GM21529 (cell line): ENCODE measurements around the gene KLHL29.
A peak's percentile ranks its signal among the peaks of the same experiment; 100 is the strongest.

Experiments
- ATAC-seq: cut with Tn5 transposase; IDR thresholded peaks from one replicate; pipeline ENCODE4 v1.9.1; 2021; ENCODE audit not compliant: unreplicated experiment

The KLHL29 gene

DNA sequence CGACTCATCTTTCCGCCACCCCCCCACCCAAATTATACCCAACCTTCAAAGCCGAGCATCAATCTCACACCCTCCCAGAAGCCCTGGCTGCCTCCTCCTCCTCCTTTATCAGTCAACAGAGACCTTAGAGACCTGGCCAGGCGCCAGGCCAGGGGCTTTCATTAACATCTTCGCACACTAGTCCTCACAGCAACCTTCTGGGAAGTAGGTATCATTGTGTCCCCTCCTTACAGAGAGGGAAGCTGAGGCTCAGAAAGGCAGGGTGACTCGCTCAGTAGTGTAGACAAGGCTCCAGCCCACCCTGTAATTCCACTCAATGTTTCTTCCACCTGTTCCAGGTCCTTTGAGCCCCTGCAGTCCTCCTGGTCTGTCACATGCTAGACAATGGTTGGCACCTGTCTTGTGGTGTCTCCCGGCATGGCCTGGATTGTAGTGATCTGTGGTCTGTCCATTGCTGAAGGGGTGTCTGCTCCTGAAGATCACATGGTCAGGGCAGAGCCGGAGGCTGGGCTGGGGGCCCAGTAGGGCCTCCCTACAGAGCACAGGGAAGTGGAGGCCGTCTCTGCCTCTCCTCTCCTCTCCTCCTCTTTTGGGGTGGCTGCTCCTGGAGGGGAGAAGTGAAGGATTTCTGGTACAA is 36.0 kb downstream of the KLHL29 start:
- ATAC-seq, result no peak

DNA sequence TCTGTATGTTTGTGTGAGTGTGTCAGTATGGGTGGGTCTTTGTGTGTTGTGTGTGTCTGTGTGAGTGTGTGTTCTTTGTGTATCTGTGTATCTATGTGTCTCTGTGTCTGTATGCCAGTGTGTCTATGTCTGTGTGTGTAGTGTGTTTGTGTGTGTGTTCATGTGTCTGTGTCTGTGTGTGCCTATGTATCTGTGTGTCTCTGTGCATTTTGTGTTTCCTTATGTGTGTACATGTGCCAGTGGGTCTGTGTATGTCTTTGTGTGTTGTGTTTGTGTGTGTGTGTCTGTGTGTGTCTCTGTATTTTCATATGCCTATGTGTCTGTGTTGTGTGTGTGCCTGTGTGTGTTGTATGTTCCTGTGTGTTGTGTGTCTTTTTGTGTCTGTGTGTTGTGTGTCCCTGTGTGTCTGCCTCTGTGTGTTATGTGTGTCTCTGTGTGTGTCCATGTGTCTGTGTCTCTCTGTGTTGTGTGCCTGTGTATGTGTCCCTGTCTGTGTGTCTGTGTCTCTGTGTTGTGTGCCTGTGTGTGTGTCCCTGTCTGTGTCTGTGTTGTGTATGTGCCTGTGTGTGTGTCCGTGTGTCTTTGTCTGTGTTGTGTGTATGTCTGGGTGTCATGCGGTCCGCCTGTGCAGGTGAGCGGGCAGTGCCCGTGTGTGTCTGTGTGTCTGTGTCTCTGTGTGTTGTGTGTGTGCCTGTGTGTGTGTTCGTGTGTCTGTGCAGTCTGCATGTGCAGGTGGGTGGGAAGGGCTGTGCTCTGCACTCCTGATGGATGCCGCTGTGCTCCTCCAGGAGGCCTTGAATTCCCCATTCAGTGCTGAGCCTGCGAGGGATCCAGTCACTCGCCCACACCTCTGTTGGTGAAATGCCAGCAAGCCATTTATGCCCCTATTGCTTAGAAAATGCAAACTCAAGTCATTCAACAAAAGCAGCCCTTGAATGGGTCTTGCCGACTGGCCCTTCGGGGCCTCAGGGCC is 37.4 kb downstream of the KLHL29 start:
- ATAC-seq, result no peak

DNA sequence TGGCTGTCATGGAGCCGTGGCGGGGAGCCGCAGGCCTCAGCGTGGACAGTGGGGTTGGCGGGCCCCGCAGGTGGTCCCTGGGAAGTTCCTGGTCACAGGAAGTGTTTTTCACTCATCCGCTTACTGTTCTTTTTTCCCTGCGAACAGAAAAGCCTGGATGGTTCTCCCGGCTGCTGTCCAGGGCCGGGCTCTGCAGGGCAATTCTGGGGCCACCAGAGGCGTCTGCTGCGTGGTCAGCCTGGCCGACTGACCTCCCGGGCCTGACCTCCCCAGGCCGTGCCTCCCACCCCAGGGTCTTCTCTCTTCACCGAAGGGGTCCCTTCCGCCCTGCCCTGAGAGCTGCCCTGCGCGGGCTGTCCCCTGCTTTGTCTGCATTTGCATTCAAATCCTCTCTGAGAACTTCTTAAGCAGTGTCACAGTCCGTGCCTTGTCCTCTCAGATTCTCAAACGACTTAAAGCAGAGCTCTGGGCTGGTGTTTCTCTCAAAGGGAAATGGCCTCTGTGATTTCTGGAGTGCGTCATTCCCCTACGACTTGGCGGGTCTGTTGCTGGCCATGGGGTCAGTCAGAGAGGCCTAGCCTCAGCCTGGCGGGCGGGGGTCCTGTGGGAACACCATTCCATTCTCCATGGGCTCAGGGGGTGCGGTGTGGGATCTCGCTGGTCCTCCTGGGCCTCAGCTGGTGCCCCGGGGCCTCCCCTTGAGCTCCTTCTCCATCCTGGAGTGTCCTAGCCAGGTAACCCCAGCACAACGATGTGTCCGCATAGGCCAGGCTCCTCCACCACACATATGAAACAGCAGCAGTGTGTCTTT is 38.3 kb downstream of the KLHL29 start:
- no peak for ATAC-seq

DNA sequence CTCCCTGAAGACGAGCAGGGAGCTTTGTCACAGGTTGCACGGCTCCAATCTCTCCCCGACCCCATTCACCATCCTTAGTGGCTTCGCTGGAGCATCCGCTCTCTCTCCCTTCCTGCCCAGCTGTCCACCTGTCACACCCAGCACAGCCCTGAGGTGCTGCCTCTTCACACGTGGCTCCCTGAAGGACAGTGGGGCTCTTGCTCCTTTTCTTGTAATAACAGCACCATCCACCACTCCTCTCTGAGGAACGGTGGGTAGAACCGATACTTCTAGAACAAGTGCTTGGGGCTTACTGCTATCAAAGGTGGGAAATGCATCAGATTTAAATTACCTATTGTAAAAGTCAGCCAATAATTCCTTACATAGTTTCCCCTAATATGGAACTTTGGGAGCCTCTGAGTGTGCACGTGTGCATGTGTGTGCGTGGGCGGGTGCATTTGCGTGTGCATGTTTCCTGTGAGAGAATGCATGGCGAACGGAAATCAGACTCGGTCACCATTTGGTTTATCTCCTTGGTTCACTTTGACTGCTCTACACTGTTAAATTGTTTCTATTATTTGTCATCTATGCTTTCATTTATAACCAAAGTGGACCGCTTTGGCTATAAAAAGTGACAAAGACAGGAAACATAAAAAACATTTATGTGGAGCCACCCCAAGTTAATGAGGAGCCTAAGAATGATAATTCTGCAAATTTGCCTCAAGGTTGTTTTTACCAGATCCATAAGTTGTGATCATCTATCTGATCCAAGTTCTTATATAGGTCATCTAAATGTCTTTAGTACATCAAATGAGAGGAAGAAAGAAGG is 39.1 kb downstream of the KLHL29 start:
- no peak for ATAC-seq

DNA sequence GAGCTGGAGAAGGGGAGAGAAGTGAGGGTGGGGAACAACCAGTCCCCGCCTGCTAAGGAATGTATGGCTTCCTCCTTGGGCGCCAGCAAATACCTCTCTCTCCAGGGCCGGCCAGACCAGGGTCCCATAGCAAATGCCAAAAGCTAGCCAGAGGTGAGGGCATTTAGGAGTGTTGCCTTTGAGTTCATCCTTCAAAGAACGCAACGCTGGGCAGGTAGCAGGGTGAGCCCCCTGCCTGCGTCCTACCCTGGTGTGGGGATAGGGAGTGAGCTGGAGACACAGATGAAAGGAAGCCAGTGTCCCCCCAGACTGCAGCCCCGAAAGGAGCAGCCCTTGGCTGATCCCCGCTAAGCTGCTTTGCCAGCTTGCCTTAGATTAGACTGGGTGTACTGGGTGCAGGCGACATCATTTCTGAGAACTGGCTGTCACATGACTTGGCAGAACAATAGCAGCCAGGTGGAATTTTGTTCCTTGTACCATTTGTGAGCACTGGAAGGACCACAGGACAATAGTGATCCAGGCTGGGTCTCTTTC is 40.4 kb downstream of the KLHL29 start:
- ATAC-seq, result no peak

DNA sequence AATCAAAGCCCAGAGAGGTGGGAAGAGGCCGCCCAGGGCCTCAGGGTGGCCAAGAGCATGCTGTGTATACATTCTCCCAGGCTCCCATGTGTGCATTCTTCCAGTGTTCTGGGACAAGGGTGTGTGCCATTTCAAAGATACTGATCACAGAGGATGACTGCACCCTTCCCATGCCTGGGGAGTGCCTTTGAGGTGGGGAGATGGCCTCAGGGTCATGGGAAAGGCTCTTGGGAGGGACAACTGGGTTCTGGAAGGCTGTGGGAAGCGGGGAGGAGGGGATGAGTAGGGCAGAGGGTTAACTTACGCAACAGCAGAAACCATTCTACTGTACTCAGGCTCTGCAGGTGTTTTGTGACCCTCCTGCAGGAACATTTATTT is 40.9 kb downstream of the KLHL29 start:
- ATAC-seq, result no peak

DNA sequence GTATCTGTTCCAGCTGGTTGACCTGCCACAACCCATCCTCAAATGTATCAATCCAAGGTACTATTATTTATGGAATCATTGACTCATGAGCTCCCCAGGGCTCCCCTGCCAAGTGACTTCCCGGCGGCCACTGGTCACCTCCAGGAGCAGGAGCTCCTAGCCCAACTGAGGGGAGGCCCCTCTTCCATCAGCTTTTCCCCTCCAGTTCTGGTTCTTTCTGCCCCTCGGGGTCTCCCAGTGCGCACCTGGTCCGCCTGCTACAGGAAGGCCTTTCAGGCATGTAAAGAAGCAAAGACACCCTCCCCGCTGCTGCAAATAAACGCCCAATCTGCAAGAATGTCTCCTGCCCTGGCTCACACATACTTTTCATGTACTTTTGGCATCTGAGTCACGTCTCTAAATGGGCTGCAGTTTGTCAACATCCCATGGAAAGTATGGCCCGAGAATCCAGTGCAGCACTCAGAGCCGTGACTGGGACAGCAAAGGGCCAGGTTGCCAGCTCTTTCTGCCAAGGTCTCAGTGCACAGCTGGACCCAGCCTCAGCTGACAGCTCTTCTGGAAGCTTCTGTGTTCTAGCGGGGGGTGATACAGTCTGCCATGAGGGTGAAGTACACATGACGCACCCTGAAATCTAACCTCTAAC is 41.4 kb downstream of the KLHL29 start:
- no peak for ATAC-seq

DNA sequence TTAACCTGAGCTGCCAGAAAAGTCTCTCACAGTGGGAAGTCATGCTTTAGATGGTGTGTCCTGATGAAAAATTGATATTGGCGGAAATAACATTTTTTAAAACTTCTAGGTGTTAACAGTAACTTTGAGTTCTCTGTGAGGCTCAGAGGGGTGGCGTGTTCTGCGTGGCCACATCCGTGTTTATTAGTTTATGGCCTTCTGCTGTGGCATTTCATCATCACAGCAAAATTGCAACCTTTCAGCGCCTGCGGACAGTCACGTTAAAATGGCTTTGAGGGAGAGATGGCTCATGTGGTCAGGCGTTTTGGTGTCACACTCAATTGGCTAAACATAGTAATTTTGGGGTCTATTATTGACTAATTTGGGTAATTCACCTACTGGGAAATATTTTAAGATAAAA is 42.4 kb downstream of the KLHL29 start:
- no peak for ATAC-seq

DNA sequence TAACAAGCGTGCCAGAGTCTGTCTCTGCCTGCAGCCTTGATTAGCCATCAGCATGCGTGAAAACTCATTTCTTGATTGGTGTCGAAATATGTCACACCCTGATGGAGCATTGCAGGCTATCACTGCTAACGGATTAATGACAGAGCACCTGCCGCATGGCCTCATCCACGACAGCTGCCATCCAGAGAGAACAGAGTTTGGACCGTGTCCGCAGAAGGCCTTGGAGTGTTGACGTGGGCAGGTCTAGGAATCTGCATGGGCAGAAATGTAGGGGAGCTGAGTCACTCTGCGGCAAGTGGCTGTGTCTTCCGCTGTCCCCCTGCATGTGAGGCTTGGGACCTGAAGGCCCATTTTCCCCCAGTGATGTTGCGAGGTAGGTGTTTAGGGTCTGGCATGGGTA is 43.0 kb downstream of the KLHL29 start:
- no peak for ATAC-seq

DNA sequence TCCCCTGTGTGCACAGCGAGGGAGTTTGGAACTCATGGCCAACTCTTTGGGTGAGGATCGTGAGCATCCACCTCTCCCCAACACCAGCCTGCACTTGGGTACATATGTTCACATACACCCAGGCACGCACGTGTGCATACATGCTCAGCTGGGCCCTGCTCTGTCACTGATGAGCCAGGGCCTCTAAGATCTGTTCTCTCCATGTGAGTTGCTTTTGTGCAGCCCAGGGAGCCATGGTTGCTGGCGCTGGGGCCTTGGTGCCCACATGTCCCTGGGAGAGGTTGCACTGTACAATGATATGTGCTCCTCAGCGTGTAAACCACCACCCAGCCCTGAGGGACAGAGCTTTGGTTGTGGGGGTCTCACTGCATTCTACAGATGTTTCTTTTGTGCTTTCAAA is 44.1 kb downstream of the KLHL29 start:
- no peak for ATAC-seq

DNA sequence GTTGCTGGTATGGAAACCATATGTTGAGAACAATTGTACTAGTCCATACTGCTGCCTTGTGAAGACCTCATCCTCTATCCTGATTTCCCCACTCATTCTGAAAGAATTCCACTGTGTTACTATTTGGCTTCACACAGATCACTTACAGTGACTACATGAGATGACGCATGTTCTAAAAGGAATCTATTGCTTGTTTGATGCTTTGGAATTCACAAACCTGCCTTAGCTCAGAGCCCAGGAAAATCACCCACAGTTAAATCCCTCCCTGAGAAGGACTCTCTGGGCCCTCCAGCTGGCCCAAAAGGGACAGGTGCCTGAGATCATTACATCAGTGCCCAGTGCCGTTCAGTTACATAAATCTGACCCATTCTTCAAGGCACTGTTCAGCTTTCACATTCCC is 45.3 kb downstream of the KLHL29 start:
- no peak for ATAC-seq

DNA sequence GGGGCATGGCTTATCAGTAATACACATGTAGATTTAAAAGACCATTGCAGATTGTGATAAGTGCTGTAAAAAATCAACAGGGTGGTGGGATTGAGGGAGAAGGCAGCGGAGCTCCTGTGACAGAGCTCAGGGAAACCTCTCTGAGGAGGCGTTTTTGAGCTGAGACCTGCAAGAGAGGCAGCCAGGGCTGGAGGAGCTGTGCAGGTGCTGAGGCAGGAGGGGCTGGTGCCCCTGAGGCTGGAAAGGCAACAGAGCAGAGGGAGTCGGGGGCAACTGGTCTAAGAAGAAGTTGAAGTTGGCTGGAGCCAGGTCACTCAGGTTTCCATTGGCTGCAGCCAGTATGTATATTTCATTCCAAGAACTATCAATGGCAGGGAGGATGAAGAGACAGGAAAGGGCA is 47.6 kb downstream of the KLHL29 start:
- ATAC-seq, result no peak

DNA sequence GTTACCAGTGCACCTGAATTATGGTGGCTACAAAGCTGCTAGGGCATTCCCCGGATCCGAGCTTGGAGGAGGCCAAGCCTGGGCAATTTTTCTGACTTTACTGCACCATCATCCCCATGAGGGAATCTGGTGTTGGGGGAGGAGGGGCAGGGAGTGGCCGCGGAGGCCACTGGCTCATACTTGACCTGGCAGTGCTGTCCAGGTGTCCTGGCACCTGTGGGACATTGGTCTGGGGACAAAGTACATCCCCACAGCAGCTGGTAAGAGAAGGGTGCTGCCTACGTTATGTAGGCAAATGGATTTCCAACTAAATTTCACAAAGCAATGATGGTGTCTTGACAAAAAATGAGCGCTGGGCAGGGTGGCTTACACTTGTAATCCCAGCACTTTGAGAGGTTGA is 48.3 kb downstream of the KLHL29 start:
- no peak for ATAC-seq

DNA sequence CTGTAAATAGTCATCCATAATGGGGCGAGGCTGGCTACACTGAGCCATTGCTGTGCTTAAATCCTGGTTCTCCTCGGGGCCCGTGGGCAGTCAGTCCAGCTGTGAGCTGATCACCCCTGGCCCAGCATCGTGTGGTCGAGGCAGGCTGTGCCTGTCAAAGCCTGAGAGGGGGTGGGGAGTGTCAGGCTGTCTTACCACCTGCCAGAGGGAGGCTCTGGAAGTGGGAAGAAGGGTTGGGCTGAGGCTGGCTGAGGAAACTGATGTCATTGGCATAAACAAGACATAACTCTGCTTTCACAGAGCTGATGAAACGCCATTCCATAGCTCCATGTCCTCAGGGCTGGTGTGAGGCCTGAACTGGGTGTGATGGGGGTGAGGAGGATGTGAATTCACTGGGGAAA is 49.7 kb downstream of the KLHL29 start:
- ATAC-seq, result no peak

DNA sequence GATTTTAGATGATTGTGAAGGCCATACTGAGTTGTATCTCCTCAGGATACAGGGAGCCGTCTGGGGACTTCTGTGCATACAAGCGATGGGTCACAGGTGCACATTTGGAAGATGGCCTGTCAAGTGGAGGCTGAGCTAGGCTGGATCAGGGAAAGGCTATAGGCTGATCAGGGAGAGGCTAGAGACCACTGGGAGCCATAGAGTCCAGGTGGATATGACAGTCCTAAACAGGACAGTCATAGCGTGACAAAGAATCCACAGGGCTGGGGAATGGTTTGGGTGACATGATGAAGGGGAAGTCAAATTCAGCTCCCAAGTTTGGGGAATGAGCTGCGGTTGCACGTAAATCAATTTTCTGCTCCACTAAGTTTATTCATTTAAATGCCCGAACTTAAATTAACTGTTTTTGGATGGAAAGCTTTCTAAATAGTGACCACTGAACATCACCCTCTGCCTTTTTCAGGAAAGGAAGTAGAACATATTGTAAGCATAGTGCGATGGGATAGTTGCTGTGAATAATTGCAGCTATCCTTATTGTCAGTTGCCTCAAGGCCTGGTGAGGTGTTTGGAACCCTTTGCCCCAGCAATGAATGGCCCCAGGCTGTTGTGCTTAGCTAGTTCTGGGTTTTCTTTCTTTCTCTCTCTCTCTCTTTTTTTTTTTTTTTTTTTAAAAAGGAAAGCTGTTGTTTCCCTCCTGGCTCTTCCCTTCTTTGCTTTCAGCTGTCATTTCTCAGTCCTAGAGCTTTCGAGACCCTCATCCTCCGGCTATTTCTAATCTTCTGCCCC is 50.5 kb downstream of the KLHL29 start:
- no peak for ATAC-seq

DNA sequence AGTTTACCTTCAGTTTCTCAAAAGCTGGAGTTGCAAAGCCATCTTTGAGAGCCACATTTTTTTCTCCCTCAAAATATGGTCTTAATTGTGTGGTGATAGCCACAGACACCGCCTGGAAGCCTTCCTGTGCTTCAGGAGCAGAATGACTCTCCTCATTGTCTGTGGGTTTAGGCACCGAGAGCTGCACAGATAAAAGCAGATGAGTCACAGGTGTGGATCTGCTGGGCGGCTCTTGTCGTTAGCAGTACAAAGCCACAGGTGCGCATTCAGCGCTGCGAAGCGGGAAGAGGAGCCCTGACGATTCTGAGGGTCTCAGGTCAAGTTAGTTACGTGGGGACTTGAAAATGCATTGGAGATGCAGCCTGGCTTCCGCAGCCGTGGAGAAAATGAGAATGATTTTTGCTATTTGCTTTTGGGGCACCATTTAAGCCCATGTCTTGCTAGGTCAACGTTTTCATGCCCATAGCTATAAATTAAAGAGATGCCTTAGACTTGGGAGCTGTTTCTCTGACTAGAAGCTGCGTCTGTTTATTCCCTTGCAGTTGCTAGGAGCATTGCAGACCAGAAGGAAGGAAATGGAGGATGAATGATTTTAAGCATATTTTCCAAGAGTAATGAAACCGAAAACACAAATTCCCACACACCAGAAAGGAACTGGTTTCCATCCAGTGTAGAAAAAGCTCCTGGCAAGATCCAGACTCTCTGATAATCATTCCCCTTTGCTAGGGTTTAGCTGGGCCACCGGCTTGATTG is 51.5 kb downstream of the KLHL29 start:
- no peak for ATAC-seq

DNA sequence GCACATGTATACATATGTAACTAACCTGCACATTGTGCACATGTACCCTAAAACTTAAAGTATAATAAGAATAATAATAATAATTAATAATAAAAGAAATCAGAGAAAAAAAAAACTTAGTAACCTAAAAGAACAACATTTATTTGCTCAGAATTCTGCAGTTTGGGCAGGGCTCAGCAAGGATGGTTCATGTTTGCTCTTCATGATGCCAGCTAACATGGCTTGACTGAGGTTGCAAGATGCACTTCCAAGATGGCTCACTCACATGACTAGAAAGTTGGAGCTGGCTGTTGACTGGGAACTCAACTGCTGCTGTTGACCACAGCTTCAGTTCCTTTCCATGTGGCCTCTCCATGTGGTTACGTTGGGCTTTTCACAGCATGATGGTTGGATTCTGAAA is 56.4 kb downstream of the KLHL29 start:
- ATAC-seq, result no peak

DNA sequence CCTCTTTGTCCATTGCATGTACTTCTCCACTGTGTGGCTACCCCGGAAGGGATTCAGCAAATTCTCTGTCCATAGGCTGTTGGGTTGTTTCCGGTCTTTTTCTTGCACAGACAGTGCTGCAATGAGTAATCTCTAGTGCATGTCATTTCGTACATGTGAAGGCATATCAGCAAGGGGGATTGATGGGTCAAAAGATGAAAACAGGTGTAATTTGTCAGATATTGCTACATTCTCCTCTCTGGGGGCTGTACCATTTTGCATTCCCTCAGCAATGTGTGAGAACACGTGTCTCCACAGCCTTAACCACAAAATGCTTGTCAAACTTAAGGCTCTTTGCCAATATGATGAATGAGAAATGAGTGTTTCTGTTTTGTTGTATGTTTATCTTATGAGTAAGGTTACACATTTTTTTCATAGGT is 60.5 kb downstream of the KLHL29 start:
- ATAC-seq, result peak; percentile 36

DNA sequence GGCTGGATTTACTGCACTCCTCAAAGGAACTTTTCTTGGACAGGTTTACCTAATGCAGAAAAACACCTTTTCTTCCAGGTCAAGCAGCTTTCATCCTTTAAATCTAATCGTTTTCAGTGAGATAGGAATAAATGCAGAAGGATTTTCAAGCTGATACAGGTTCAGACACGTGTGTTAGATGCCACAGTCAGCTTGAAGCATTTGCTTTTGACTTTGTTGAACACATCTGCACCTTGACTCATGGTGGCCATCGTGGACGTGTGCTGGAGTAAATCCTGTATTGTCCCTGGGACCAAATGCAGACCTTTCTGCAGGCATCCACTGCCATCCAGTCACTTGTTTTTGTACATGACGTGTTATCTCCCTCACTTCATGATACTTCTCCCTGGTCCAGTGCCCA is 61.9 kb downstream of the KLHL29 start:
- ATAC-seq, result no peak
